K562 (cell line): Measurements from ENCODE around the gene KRT14. TPM values are rescaled to one million over a fixed set of nuclear protein-coding genes. Genes with fewer than 3 reads are reported as not detected.

Experiments used
- ATAC-seq: fragments of 200-7000 bp; cut with Tn5 transposase; 3 replicates; pipeline ENCODE4 v1.9.1; 2020; ENCODE audit warnings: moderate library complexity
- BruUV-seq: library from RNA; stranded (reverse); fragments of 400-500 nt; replicated peaks from 2 replicates; lab custom pipeline; 2021; lab: Mats Ljungman, UMichigan
- CTCF ChIA-PET: fragments of 300-600 bp; formaldehyde crosslinking; extraction: SDS; loops from one replicate; lab custom pipeline; 2021; ENCODE audit warnings: low intra/inter-chr PET ratio; lab: Yijun Ruan, JAX
- POLR2A ChIA-PET: fragments of 300-600, 350-650 bp; sonication (Branson Sonifier 250); formaldehyde crosslinking; extraction: SDS; loops from one replicate; lab custom pipeline; 2021; ENCODE audit warnings: antibody characterized with exemption, inconsistent platforms; lab: Yijun Ruan, JAX
- DNase-seq, 4 experiments: peaks; one replicate each; pipeline versions ENCODE4 v3.0.0 to v3.0.0-alpha.2; 2011 to 2018; ENCODE audit warnings: low spot score in 3 of 4, mixed read lengths in 3 of 4; ENCODE audit errors: extremely low read depth in 1 of 4
- FAIRE-seq: peaks from 2 replicates; lab custom pipeline; 2011; peaks lifted over from hg19 to GRCh38; lab: Jason Lieb, UNC
- H2AFZ ChIP-seq: 2 replicates; pipeline ENCODE4 v1.6.0; 2011; ENCODE audit warnings: low read depth, low read length, control low read depth, inconsistent platforms
- H3K27ac ChIP-seq: fragments of 200-600 bp; 3 replicates; pipeline ENCODE4 v1.8.0; 2011; ENCODE audit warnings: low read depth, mild to moderate bottlenecking, control low read depth, inconsistent platforms, low read length, moderate library complexity, mixed read lengths; ENCODE audit errors: extremely low read depth
- H3K27me3 ChIP-seq, 2 experiments: fragments of 300-600 bp in 1 of 2; 2 replicates in 1 of 2; 3 replicates in 1 of 2; pipeline versions ENCODE4 v1.6.0 to v1.8.0; 2011; ENCODE audit warnings: inconsistent platforms in 2 of 2, low read length in 2 of 2, mild to moderate bottlenecking in 1 of 2, mixed read lengths in 1 of 2, moderate library complexity in 1 of 2; ENCODE audit not compliant: control insufficient read depth in 2 of 2, insufficient read depth in 2 of 2
- H3K36me3 ChIP-seq: fragments of 300-600 bp; 3 replicates; pipeline ENCODE4 v1.8.0; 2011; ENCODE audit warnings: mild to moderate bottlenecking, low read length, inconsistent platforms; ENCODE audit not compliant: control insufficient read depth, insufficient read depth
- H3K4me1 ChIP-seq, 2 experiments: fragments of 200-600 bp in 1 of 2; replicated peaks in 1 of 2; 2 replicates in 1 of 2; 3 replicates in 1 of 2; pipeline versions ENCODE4 v1.5.1 to v1.8.0; 2011; ENCODE audit warnings: inconsistent platforms in 2 of 2, low read length in 2 of 2, mild to moderate bottlenecking in 1 of 2, mixed read lengths in 1 of 2, moderate library complexity in 1 of 2; ENCODE audit not compliant: control insufficient read depth in 2 of 2, insufficient read depth in 2 of 2
- H3K4me2 ChIP-seq: 2 replicates; pipeline ENCODE4 v1.6.1; 2011; ENCODE audit warnings: low read length, control low read depth, inconsistent platforms, mixed read lengths; ENCODE audit not compliant: insufficient read depth
- H3K4me3 ChIP-seq: fragments of 200-600 bp; sonication (generic), shearing (Covaris generic); 2 replicates; pipeline ENCODE4 v1.5.1; 2016; ENCODE audit warnings: control low read depth, inconsistent platforms
- H3K79me2 ChIP-seq: fragments of 200-600 bp; 3 replicates; pipeline ENCODE4 v1.8.0; 2011; ENCODE audit warnings: low read length, inconsistent platforms; ENCODE audit not compliant: control insufficient read depth, insufficient read depth
- H3K9ac ChIP-seq, 2 experiments: 2 replicates each; pipeline versions ENCODE4 v1.6.0 to v1.6.1; 2011; ENCODE audit warnings: low read depth in 2 of 2, low read length in 2 of 2, control low read depth in 1 of 2, inconsistent platforms in 1 of 2, mild to moderate bottlenecking in 1 of 2, mixed read lengths in 1 of 2; ENCODE audit not compliant: insufficient read depth in 1 of 2
- H3K9me1 ChIP-seq: one replicate; pipeline ENCODE4 v1.6.0; 2011; ENCODE audit warnings: inconsistent platforms, mild to moderate bottlenecking, low read length, moderate library complexity; ENCODE audit not compliant: control insufficient read depth, insufficient read depth
- H3K9me3 ChIP-seq: replicated peaks from 2 replicates; pipeline ENCODE4 v1.5.1; 2011; ENCODE audit warnings: low read depth, low read length, inconsistent platforms; ENCODE audit not compliant: control insufficient read depth, insufficient read depth
- H4K20me1 ChIP-seq: replicated peaks from 2 replicates; pipeline ENCODE4 v1.6.1; 2011; ENCODE audit warnings: low read length, inconsistent platforms, mixed read lengths; ENCODE audit not compliant: control insufficient read depth, insufficient read depth
- BCOR ChIP-seq: fragments of 450-650 bp; IDR thresholded peaks from 2 replicates; pipeline ENCODE4 v1.6.1; 2016
- BRD4 ChIP-seq: fragments of 200-600 bp; sonication (generic); IDR thresholded peaks from 2 replicates; pipeline ENCODE4 v1.6.1; 2017; ENCODE audit warnings: inconsistent platforms
- E2F5 ChIP-seq: sonication (generic); formaldehyde crosslinking; IDR thresholded peaks from 2 replicates; pipeline ENCODE4 v1.8.0; 2022; ENCODE audit warnings: mild to moderate bottlenecking, missing genetic modification reagents
- FOXJ3 ChIP-seq: sonication (generic); formaldehyde crosslinking; IDR thresholded peaks from 2 replicates; pipeline ENCODE4 v1.4.0; 2020; ENCODE audit warnings: mild to moderate bottlenecking, missing genetic modification reagents
- GTF2E2 ChIP-seq: fragments of 200-800 bp; sonication (Bioruptor generic); IDR thresholded peaks from 2 replicates; pipeline ENCODE4 v1.6.1; 2016; ENCODE audit warnings: missing genetic modification characterization, missing compliant biosample characterization
- MTA1 ChIP-seq: fragments of 450-650 bp; IDR thresholded peaks from 2 replicates; pipeline ENCODE4 v1.6.1; 2017; ENCODE audit warnings: borderline replicate concordance
- MTA3 ChIP-seq: fragments of 450-650 bp; formaldehyde crosslinking; IDR thresholded peaks from 2 replicates; pipeline ENCODE4 v1.6.1; 2017; ENCODE audit warnings: mild to moderate bottlenecking, borderline replicate concordance
- MXD1 ChIP-seq: fragments of 250-450 bp; sonication (Bioruptor Pico); IDR thresholded peaks from 2 replicates; pipeline ENCODE4 v1.8.0; 2021; ENCODE audit warnings: borderline replicate concordance, mild to moderate bottlenecking, moderate library complexity; ENCODE audit not compliant: poor library complexity, severe bottlenecking
- PCBP1 ChIP-seq: fragments of 200-400 bp; formaldehyde crosslinking; IDR thresholded peaks from 2 replicates; pipeline ENCODE4 v1.6.1; 2018; ENCODE audit warnings: mild to moderate bottlenecking, low read depth, low read length; ENCODE audit not compliant: poor library complexity, severe bottlenecking
- PHB ChIP-seq: fragments of 250-450 bp; sonication (Bioruptor Pico); IDR thresholded peaks from 2 replicates; pipeline ENCODE4 v1.5.0; 2021
- SMC3 ChIP-seq: conservative IDR thresholded peaks from 2 replicates; pipeline ENCODE4 v1.6.1; 2011; ENCODE audit warnings: low read depth, low read length, improper control_type of control experiment; ENCODE audit not compliant: insufficient read depth
- UBTF ChIP-seq, 2 experiments: IDR thresholded peaks; 2 replicates each; pipeline ENCODE4 v1.6.1; 2012; ENCODE audit warnings: improper control_type of control experiment in 2 of 2, low read depth in 2 of 2, low read length in 2 of 2, borderline replicate concordance in 1 of 2
- ZNF347 ChIP-seq: fragments of 450-650 bp; formaldehyde crosslinking; IDR thresholded peaks from 2 replicates; pipeline ENCODE4 v1.4.0; 2020; ENCODE audit warnings: low read depth, mild to moderate bottlenecking, moderate library complexity
- ZNF79 ChIP-seq: fragments of 250-450 bp; sonication (Bioruptor Pico); IDR thresholded peaks from 2 replicates; pipeline ENCODE4 v1.4.0; 2020; ENCODE audit warnings: low read depth, mild to moderate bottlenecking, moderate library complexity
- whole genome bisulfite sequencing: fragments of 100-300 bp; shearing (Covaris generic); methylation state at CpG from one replicate; pipeline ENCODE4 v1.1.6; 2016; ENCODE audit warnings: low coverage, mixed read lengths; ENCODE audit not compliant: insufficient coverage; ENCODE audit errors: missing lambda C conversion rate; 5-methylcytosine and 5-hydroxymethylcytosine counted together
- in situ Hi-C: fragments of 300-500 bp; cut with MboI; formaldehyde crosslinking; loops from 4 replicates; pipeline ENCODE4 v1.15.0; 2018; ENCODE audit warnings: inconsistent platforms, mixed read lengths
- intact Hi-C: fragments of 100-400 bp; cut with micrococcal nuclease; formaldehyde crosslinking; loops from 2 replicates; pipeline ENCODE4 v1.14.2; 2022
- polyA plus RNA-seq, 8 experiments: library from polyadenylated mRNA; depleted of rRNA in 4 of 8; stranded (reverse) in 5 of 8; unstranded in 3 of 8; fragments of >200 nt; fragmentation: Nextera tagmentation in 2 of 8; fragmentation: Illumina TruSeq in 1 of 8; extraction: Ambion mirVana in 2 of 8; extraction: Trizol in 1 of 8; gene quantifications; 2 replicates each; pipeline versions ENCODE4 v1.2.1 to v1.2.3, GENCODE V29; 2011 to 2014; ENCODE audit warnings: inconsistent platforms in 1 of 8, missing spikeins in 1 of 8
- total RNA-seq, 7 experiments: library from RNA; depleted of rRNA in 6 of 7; stranded (reverse); fragments of >200 nt in 6 of 7; fragmentation: Illumina TruSeq in 2 of 7; extraction: Trizol in 2 of 7; gene quantifications; 2 replicates each; pipeline versions ENCODE4 v1.2.1 to v1.2.3, GENCODE V29; 2011 to 2021; ENCODE audit warnings: low replicate concordance in 1 of 7

Gene KRT14
- total and polyA plus RNA-seq, 9 of the 15 experiments (the other 6 are each of a cell fraction or from before 2014, with no cell fraction given), result 0.22 TPM; not detected in 8

GRCh38 chr17:41548844-41549595, 37.7 kb downstream of the KRT14 start:
- peaks cover 31 to 34% of the 10 kb centered on the region in 2 experiments for H3K4me1 ChIP-seq
- no peaks in the 10 kb centered on the region for H3K9me3 ChIP-seq
- POLR2A ChIA-PET, result interaction anchor here (0.6 to 3.1 kb wide), 22 partner anchors 8 to 170 kb away, joined by 3 to 15 read pairs (median 4); partner anchors contain the start of genes EIF1, KRT19, KRT36 and KRT9
- ATAC-seq, result peak; percentile 97
- H3K4me2 ChIP-seq, result peak overlapping the region; percentile 70
- no peaks in the 10 kb centered on the region for H3K9me1 ChIP-seq
- intact Hi-C loops (loop anchor here (1.0 to 2.0 kb wide), 6 partner anchors 49 to 746 kb away; no protein-coding TSS in a partner anchor), in situ Hi-C loops (loop anchor here (5.0 kb wide), 3 partner anchors 62 to 747 kb away; partner anchors contain the start of gene KRT36)
- H3K36me3 ChIP-seq, result no peaks in the 10 kb centered on the region
- H3K27me3 ChIP-seq, result peaks cover 0 to 4% of the 10 kb centered on the region in 2 experiments; a peak in 1 of 5 replicates
- H2AFZ ChIP-seq, result peak overlapping the region; percentile 89
- FAIRE-seq, result peak; percentile 97
- H3K4me3 ChIP-seq, result no peak overlapping the region
- H4K20me1 ChIP-seq, result no peaks in the 10 kb centered on the region
- peak overlapping the region; percentile 56; the same call in 2 of the 3 replicates for H3K27ac ChIP-seq
- H3K9ac ChIP-seq, result peak overlapping the region; percentile 15 to 54; a peak in 3 of 4 replicates
- BruUV-seq, result no TSS peak
- DNase-seq, result peak; percentile 91 to 92 (median 91)
- no peaks in the 10 kb centered on the region for H3K79me2 ChIP-seq
- CTCF ChIA-PET, result interaction anchor here (0.5 to 5.3 kb wide), 12 partner anchors 21 to 746 kb away, joined by 3 to 135 read pairs (median 8); partner anchors contain the start of gene KRT19
- under 1% methylated on average over 21 of the region's 25 CpGs for WGBS
- TF ChIP-seq PCBP1 (peak; percentile 38), ZNF347 (CRISPR knock-in tag) (0 out of 2 replicates have a peak, but pooled peaks have one; percentile 52), MTA1 (no peak), UBTF (IDR thresholded peaks at IDR 0.05; ENCODE audit: borderline replicate concordance in 1 of 2, low read depth in 2 of 2, low read length in 2 of 2) (peak in 1 of 2 experiments; percentile 45; a peak in 2 of 4 replicates), GTF2E2 (tag) (no peak), BRD4 (0 out of 2 replicates have a peak, but pooled peaks have one; percentile 62), MTA3 (peak; percentile 19; the same call in 1 of the 2 replicates), FOXJ3 (CRISPR knock-in tag) (no peak), PHB (CRISPR knock-in tag) (0 out of 2 replicates have a peak, but pooled peaks have one; percentile 48), E2F5 (no peak), BCOR (peak; percentile 45; the same call in 1 of the 2 replicates), SMC3 (peak; percentile 90), MXD1 (CRISPR knock-in tag) (no peak), ZNF79 (CRISPR knock-in tag) (no peak)
